ENCODE data around the gene ANO4.
"Not testable (repeated sequence)": the region's sequence is repeated elsewhere in the genome, so short reads cannot be mapped to it uniquely, and the experiment has no call there.

The ANO4 gene

GRCh38 chr12:100956311-100956852, 161.8 kb downstream of the ANO4 start:
- DNase-seq, result no peak

DNA sequence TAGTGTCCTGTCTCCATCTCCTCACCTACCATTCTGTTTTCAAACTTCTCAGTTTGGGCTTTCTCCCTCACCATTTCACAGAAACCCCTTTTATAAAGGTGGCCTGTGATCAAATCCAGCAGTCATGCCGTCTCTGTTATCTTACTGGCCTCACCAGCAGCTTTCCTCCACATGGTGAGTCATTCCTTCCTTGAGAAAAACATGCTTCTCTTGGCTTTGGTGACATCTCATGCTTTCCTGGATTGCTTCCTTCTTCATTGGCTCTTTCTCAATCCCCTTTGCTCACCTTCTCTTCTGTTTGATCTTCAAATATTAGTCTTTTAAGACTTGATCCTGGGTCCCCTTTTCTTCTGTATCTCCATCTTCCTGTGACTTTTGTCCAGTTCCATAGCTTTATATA, 164.9 kb downstream of the ANO4 start:
- no peak for DNase-seq

DNA sequence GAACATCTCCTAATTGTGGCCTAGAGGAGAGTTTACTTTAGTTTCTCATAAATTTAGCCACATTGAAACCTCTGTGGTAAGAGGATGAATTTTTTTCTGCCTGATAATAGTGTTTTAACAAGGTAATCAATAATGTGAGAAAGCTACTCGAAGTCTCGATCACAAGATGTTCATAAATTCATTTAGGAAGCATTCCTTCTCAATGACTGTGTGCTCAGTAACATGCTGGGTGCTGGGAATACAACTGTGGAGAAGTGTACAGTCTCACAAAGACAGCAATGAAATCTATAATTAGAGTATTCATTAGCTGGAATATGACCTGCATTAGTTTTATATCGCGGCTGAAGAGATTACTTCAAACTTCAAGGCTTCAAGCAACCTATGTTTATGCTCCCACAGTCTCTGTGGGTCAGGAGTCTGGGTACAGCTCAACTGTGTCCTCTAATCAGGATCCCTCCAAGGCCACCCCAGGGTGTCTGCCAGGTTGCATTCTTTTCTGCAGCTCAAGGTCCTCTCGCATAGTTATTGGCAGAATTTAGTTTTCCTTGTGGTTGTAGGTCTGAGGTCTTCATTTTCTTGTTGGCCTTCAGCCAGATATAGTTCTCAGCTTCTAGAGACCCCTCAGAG, 167.6 kb downstream of the ANO4 start:
- no peak for DNase-seq

DNA sequence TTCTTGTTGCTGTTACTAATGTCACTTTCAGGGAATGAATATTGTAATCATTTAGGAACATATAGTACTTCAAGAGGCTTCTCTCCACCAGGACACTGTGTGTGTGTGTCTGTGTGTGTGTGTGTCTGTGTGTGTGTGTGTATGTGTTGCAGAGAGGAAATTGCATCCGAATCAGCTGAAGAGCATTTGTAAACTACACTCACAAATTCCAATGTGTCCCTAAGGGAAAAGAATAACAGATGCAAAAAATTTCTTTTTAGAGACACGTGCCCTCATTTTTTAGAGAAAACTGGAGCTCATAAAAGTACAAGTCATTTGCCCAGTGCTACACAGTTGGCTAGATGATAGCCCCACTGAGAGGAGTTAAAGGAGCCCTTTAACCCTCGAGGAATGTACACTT, 168.8 kb downstream of the ANO4 start:
- DNase-seq, result no peak

GRCh38 chr12:100964028-100964427, 169.5 kb downstream of the ANO4 start:
- DNase-seq, result no peak

- DNase-seq, result no peak
Observed at GRCh38 chr12:100967189-100967588, 172.6 kb downstream of the ANO4 start.

DNA sequence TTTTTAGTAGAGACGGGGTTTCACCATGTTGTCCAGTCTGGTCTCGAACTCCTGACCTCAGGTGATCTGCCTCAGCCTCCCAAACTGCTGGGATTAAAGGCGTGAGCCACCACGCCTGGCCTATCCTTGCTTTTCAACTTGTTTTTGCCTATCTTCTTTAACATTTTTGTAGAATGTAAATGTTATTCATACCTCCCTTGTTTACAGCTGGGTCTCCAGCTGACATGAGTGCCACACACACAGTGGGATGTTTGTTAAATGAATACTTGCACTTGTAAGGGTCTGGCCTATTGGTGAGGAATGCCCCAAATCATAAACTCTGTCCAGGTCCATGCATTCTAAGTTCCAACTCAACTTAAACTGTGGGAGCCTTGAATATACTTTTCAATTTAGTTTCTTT, 176.3 kb downstream of the ANO4 start:
- no peak for DNase-seq

GRCh38 chr12:100972121-100972520, 177.5 kb downstream of the ANO4 start:
- no peak for DNase-seq

DNA sequence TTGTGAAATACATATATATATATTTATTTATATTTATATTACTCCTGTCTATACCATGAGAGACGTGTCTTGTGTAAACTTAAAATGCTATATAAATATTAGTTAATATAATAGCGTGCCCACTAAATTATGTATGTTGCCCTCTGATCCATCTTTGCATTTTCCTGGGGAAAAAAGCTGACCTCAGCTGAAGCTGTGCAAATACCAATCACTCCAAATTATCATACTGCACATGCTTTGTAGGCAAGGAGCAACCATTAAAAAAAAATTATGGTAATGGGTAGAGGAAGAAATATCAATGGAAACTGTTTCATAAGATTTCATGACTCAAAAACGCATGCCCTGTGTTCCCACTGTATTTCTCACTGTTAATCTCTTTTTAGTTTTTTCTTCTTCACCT, 179.8 kb downstream of the ANO4 start:
- DNase-seq, result no peak

DNA sequence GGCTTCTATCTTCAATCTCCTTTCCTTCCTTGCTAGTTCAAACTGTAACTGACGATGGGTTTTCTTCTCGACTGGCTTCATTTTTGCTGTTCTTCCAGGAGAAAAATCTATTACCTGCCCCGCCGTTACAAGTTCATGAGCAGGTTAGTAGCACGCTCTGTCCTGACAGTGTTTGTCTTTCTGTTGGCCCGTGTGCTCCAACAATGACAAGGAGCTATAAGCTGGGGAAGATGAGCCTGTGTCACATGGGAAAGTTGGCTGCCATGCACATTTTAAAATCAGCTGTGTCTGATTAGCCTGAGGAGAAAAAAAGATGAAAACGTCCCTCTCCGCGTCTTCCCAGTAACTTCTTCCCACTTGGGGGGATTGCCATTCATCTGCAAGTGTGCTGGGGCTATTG, 180.2 kb downstream of the ANO4 start:
- DNase-seq, result no peak

DNA sequence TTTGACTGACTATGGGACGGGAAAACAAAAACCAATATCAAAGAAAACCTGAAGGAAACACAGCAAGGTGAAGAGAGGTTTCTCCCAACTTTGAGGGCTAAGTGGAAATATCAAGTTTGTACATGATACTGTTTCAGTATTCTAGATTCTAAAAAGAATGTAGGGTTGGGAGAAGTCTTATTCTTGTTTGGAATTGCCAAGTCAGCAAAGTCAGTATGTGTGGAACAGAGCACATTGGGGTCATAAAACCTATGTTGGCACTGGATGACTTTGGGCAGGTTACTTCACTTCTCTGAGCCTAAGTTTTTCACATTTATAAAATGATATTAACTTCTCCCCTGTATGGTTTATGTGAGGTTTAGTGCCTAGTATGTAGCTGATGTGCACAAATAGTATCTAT, 182.2 kb downstream of the ANO4 start:
- DNase-seq, result no peak

DNA sequence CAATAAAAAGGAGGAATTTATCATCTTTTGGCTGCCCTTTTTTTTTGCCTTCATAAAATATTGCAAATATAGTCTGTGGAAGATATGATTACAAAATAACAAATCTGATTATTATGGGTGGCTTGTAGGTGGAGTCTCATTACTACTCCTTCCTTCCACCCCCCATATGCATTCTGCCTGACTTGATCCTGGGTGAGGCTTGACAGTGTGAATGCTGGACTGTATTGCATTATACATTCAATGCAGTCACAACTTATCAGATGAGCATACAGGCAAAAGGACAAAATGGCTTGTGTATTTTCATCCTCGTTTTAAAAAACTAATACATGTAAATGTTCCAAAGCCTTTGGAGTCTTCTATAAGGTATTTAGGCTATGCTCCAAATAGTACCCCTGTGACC, 186.3 kb downstream of the ANO4 start:
- DNase-seq, result no peak

DNA sequence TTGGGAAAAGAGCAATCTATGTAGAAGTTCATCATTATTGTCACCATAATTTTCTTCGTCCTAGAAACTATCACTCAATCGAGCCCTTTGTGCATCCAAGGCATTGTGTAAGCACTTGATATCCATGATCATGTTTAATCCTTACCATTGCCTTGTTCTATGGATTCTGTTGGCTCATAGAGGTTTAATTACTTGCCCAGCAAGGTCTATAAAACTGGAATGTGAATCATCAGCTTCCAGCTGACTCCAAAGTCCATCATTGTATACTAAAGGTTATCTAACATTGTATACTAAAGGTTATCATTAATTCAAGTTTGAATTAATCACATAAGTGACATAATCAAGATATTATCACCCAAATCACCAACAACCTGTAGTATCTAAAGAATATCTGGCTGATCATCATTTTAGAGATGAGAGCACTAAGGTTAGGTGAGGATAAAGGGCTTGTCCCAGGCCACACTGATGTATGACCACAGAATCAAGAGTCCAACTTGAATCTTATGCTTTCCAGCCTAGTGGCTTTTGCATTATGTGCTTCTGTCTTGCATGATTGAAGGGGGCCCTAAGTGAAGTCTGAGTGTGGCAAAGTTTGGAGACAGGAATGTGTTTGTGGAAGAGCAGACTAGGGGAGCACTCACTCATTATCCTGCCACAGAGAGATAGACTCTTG, 188.1 kb downstream of the ANO4 start:
- no peak for DNase-seq

- DNase-seq, result no peak
Observed at GRCh38 chr12:100984796-100985195, 190.2 kb downstream of the ANO4 start.

DNA sequence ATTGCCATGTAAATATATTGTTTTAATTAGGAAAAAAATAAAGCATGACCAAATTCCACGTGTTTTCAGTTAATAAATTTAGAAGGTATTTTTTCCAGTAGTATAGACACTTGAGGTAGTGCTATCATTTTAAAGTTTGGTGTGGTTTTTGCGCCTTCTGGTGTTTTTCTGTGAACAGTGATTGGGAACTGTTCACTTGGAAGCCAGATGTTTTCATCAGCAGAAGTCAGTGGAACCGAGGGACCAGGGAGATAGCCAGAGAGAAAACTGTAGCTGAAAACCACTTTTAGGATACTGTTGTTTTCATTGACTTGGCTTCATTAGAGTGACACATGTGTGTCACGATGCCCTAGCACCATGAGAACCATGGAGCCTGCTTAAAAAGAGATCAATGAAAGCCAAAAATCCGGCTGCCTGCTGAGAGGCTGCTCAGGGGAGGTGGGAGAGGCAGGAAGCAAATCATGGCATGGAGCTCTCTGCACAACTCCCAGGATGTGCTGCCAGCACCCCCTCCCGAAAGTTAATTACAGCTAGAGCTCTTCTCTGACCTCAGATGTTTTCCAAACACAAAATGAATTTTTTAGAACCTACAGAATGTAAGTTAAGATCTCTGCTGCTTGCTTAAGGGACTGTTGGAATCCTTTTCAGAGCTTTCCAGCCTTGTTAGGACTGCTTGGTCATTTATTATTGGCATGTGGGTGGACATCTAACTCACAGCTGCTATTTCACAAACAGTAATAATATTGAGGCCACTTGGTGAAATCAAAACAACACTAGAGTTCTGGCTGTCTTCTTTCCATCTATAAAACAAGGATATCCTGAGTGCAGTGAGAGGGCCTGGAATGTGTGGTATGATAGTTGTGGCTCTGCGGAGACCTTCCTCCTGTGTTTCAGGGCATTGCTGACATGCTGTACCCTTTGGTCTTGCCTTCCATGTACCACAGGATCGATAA, 192.3 kb downstream of the ANO4 start:
- DNase-seq, result no peak

DNA sequence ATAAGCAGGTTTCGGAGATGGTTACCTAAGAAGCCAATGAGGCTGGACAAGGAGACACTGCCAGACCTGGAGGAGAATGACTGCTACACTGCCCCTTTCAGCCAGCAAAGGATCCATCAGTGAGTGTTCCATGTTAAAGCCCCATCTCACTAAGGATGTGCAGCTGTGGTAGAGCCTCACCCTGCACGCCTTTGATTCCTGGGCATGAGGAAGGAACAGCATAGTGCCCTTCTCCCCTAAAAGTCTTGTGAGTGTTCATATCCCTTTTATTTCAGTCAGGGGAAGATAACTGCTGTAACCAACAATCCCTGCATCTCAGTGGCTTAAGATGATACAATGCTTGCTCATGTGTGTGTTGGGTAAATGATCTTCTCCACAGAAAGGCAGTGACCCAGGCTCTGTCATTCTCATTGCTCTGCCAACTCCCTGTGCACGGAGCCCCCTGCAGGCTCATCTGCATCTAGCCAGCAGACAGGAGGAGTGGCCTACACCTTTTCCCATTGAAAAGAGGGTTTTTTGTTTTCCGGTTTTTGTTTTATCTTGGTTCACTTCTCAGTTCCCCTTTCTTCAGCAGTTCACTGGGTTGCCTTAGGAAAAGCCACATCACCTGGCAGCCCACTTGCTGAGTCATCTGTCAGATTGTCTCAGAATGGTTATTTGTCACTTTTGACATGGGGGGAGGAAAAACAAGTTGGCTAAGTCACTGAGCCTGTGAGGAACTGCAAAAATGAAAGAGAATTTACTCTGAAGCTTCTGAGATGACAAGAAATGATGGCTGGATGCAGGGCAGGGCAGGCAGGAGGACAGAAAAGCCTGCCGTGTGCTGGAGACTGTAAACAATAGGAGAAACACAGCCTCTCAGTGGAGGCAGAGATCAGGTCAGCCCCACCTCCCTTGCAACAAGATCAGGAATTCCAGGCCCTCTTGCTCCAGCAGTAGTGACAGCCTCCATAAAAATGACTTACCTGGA, 193.3 kb downstream of the ANO4 start:
- no peak for DNase-seq

DNA sequence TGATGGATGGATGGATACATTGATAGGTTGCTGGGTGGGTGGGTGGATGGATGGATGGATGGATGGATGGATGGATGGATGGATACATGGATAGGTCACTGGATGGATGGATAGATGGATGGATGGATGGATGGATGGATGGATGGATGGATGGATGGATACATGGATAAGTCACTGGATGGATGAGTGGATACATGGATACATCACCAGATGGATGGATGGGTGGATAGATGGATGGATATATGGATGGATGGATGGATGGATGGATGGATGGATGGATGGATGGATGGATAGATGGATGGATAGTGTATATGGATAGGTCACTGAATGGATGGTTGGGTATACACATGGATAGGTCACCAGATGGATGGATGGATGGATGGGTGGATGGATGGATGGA, 194.9 kb downstream of the ANO4 start:
- DNase-seq, result not testable (repeated sequence)

- DNase-seq, result no peak
Observed at GRCh38 chr12:100991102-100991501, 196.5 kb downstream of the ANO4 start.

GRCh38 chr12:100992194-100992593, 197.6 kb downstream of the ANO4 start:
- no peak for DNase-seq

GRCh38 chr12:100993916-100994450, 199.4 kb downstream of the ANO4 start:
- no peak for DNase-seq

- no peak for DNase-seq
Observed at GRCh38 chr12:100995201-100995600, 200.6 kb downstream of the ANO4 start.

DNA sequence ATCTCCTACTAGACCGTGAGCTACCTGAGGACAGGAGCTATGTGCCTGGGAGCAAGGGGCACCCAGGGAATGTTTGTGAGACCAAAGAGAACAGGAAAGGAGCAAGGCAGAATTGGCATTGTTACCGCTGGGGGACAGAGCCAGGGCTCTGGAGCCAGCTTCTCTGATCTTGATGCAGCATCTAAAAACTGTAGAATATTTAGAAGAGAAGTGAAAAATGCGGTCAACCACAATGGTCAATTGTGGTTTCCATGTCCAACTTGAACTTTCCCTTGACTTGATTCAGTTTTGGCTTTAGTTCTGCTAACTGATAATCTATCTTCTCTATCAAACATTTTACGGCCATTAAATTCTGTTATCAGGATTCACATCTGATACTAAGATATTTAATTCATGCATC, 201.2 kb downstream of the ANO4 start:
- DNase-seq, result no peak

All from activated gamma-delta T cell (primary cell).